ENCODE data around the gene IL4R. TPM values are rescaled to one million over a fixed set of nuclear protein-coding genes. Genes with fewer than 3 reads are reported as not detected.
A peak's percentile ranks its signal among the peaks of the same experiment; 100 is the strongest.

The IL4R gene
- total and polyA plus RNA-seq, 2 of the 13 experiments (the other 11 are each of a cell fraction or from before 2014, with no cell fraction given): 15.9 to 49.6 TPM

DNA sequence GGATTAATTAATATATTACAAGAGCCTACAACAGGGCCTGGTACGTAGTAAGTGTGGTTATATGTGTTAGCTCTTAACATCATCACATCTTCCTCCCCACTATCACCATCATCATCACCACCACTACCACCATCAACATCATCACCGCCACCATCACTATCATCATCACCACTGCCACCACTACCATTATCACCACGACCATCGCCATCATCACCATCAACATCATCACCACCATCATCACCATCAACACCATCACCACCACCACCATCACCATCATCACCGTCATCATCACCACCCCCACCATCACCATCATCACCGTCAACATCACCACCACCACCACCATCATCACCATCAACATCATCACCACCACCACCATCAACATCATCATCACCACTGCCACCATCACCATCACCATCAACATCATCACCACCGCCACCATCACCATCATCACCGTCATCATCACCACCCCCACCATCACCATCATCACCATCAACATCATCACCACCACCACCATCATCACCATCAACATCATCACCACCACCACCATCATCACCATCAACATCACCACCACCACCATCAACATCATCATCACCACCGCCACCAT lies 7.8 kb upstream of the IL4R start:
- no peak overlapping the region for H3K9ac ChIP-seq (ENCODE audit: insufficient read depth, low read depth, low read length)
- H3K9me3 ChIP-seq (ENCODE audit: low read length): no peaks in the 10 kb centered on the region
- CTCF ChIA-PET (ENCODE audit: low intra/inter-chr PET ratio, low total read pairs): no interaction called here
- peaks cover 12% of the 10 kb centered on the region for H3K4me1 ChIP-seq (ENCODE audit: insufficient read depth, low read length)
- no peak for FAIRE-seq
- no peak overlapping the region for H2AFZ ChIP-seq (ENCODE audit: low read length)
- H3K4me3 ChIP-seq (replicated peaks in 1 of 3; ENCODE audit: insufficient read depth in 1 of 3, low read depth in 2 of 3, low read length in 3 of 3): no peak overlapping the region
- no peak for ATAC-seq
- in situ Hi-C loops (cut with HindIII; ENCODE audit: extremely low pct_ligation_motif_present, low pct_unique_long_range_greater_than_20kb): no loop called here
- H3K27ac ChIP-seq (ENCODE audit: extremely low read length, insufficient read depth, low read length): no peak overlapping the region
- H3K27me3 ChIP-seq (ENCODE audit: control insufficient read depth in 1 of 2, insufficient read depth in 2 of 2, low read length in 2 of 2): peaks cover 0 to 8% of the 10 kb centered on the region in 2 experiments; a peak in 3 of 5 replicates
- BruUV-seq (replicated peaks): no TSS peak
- POLR2A ChIA-PET: no interaction called here
- no peak for DNase-seq (ENCODE audit: low spot score)
- intact Hi-C loops (cut with micrococcal nuclease; ENCODE audit: unreplicated experiment): no loop called here
- TF ChIP-seq SAP130 (CRISPR knock-in tag; IDR thresholded peaks at IDR 0.05; ENCODE audit: low read depth) (no peak), CREB1 (IDR thresholded peaks at IDR 0.05) (peak; percentile 90), CREB1 (CRISPR knock-in tag; IDR thresholded peaks at IDR 0.05) (no peak), NONO (IDR thresholded peaks at IDR 0.05) (0 out of 2 replicates have a peak, but pooled peaks have one; percentile 76), NONO (CRISPR knock-in tag; conservative IDR thresholded peaks at IDR 0.05) (no peak)
- TF ChIP-seq, protein P1, sequence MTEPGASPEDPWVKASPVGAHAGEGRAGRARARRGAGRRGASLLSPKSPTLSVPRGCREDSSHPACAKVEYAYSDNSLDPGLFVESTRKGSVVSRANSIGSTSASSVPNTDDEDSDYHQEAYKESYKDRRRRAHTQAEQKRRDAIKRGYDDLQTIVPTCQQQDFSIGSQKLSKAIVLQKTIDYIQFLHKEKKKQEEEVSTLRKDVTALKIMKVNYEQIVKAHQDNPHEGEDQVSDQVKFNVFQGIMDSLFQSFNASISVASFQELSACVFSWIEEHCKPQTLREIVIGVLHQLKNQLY (CRISPR knock-in tag; IDR thresholded peaks at IDR 0.05): no peak
- TF ChIP-seq, protein P2, sequence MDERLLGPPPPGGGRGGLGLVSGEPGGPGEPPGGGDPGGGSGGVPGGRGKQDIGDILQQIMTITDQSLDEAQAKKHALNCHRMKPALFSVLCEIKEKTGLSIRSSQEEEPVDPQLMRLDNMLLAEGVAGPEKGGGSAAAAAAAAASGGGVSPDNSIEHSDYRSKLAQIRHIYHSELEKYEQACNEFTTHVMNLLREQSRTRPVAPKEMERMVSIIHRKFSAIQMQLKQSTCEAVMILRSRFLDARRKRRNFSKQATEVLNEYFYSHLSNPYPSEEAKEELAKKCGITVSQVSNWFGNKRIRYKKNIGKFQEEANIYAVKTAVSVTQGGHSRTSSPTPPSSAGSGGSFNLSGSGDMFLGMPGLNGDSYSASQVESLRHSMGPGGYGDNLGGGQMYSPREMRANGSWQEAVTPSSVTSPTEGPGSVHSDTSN (CRISPR knock-in tag; IDR thresholded peaks at IDR 0.05): no peak
- no peaks in the 10 kb centered on the region for H3K79me2 ChIP-seq (ENCODE audit: insufficient read depth, low read length)
- H3K4me2 ChIP-seq (ENCODE audit: low read depth, low read length): no peak overlapping the region
- no peaks in the 10 kb centered on the region for H3K36me3 ChIP-seq (replicated peaks in 1 of 2; ENCODE audit: control insufficient read depth in 1 of 2, insufficient read depth in 2 of 2, low read length in 2 of 2)
- WGBS (ENCODE audit: low lambda C conversion rate): 74% methylated on average over 9 of the region's 9 CpGs
- no peaks in the 10 kb centered on the region for H4K20me1 ChIP-seq (ENCODE audit: insufficient read depth, low read length)

DNA sequence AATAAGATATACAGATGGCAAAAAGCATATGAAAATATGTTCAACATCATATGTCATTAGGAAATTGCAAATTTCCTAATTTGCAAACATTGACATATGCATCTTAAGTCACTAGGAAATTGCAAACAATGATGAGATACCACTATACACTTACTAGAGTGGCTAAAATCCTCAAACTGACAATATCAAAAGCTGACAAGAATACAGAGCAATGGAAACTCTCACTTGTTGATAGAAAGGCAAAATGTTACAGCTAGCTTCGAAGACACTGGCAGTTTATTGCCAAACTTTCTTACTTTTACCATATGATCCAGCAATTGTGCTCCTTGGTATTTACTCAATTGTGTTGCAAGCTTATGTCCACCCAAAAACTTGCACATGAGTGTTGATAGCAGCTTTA lies 5.0 kb upstream of the IL4R start:
- no peak overlapping the region for H3K9ac ChIP-seq (ENCODE audit: insufficient read depth, low read depth, low read length)
- peak; percentile 100 for TF ChIP-seq ZNF7 (CRISPR knock-in tag; IDR thresholded peaks at IDR 0.05)
- TF ChIP-seq ZFP36 (IDR thresholded peaks at IDR 0.05; ENCODE audit: borderline replicate concordance, low read depth, low read length, partially characterized antibody): peak; percentile 10
- no peak for TF ChIP-seq ZNF282 (IDR thresholded peaks at IDR 0.05; ENCODE audit: partially characterized antibody)
- TF ChIP-seq, protein P1 (CRISPR knock-in tag; IDR thresholded peaks at IDR 0.05): no peak
- H3K4me2 ChIP-seq (ENCODE audit: low read depth, low read length): no peak overlapping the region
- WGBS (ENCODE audit: low lambda C conversion rate): 66% methylated on average over 1 of the region's 1 CpG
- no peaks in the 10 kb centered on the region for H3K9me3 ChIP-seq (ENCODE audit: low read length)
- peaks cover 1 to 17% of the 10 kb centered on the region in 2 experiments; a peak in 3 of 5 replicates for H3K27me3 ChIP-seq (ENCODE audit: control insufficient read depth in 1 of 2, insufficient read depth in 2 of 2, low read length in 2 of 2)
- ChIA-PET POLR2A (no interaction called here), CTCF (ENCODE audit: low intra/inter-chr PET ratio, low total read pairs) (no interaction called here)
- intact Hi-C loops (cut with micrococcal nuclease; ENCODE audit: unreplicated experiment) (no loop called here), in situ Hi-C loops (cut with HindIII; ENCODE audit: extremely low pct_ligation_motif_present, low pct_unique_long_range_greater_than_20kb) (no loop called here)
- no peaks in the 10 kb centered on the region for H3K79me2 ChIP-seq (ENCODE audit: insufficient read depth, low read length)
- no peaks in the 10 kb centered on the region for H4K20me1 ChIP-seq (ENCODE audit: insufficient read depth, low read length)
- ATAC-seq (no peak), DNase-seq (ENCODE audit: low spot score) (no peak), FAIRE-seq (no peak)
- BruUV-seq (replicated peaks): no TSS peak
- H2AFZ ChIP-seq (ENCODE audit: low read length): no peak overlapping the region
- H3K36me3 ChIP-seq (replicated peaks in 1 of 2; ENCODE audit: control insufficient read depth in 1 of 2, insufficient read depth in 2 of 2, low read length in 2 of 2): no peaks in the 10 kb centered on the region
- H3K4me3 ChIP-seq (replicated peaks in 1 of 3; ENCODE audit: insufficient read depth in 1 of 3, low read depth in 2 of 3, low read length in 3 of 3): no peak overlapping the region
- peaks cover 35% of the 10 kb centered on the region for H3K4me1 ChIP-seq (ENCODE audit: insufficient read depth, low read length)
- no peak overlapping the region for H3K27ac ChIP-seq (ENCODE audit: extremely low read length, insufficient read depth, low read length)

Data from HepG2 (cell line).